Gastrocnemius medialis (tissue), 4 donors: ENCODE measurements around the gene ACOD1. TPM values are rescaled to one million over a fixed set of nuclear protein-coding genes. Genes with fewer than 3 reads are reported as not detected.
A peak's percentile ranks its signal among the peaks of the same experiment; 100 is the strongest.
"Not testable (repeated sequence)": the region's sequence is repeated elsewhere in the genome, so short reads cannot be mapped to it uniquely, and the experiment has no call there.

Experiments
- ATAC-seq, 2 donors: fragments of 150-250 bp; one replicate each; pipeline ENCODE4 v1.9.1; 2016
- DNase-seq, 2 donors: peaks; one replicate each; pipeline ENCODE4 v3.0.0-alpha.2; 2019
- H3K27ac ChIP-seq, 4 donors: fragments of 200-600 bp; sonication (generic); 1 replicate in 1 of 4; 2 replicates in 3 of 4; pipeline ENCODE4 v1.5.1; 2016 to 2018; ENCODE audit warnings: mild to moderate bottlenecking in 2 of 4, moderate library complexity in 1 of 4
- H3K27me3 ChIP-seq, 3 donors: fragments of 200-600 bp; sonication (generic) in 2 of 3; 1 replicate in 1 of 3; 2 replicates in 2 of 3; pipeline versions ENCODE4 v1.5.1 to v1.6.0; 2016 to 2019; ENCODE audit warnings: mild to moderate bottlenecking in 1 of 3, moderate library complexity in 1 of 3
- H3K36me3 ChIP-seq, 2 donors: fragments of 200-600 bp; sonication (generic) in 1 of 2; one replicate each; pipeline ENCODE4 v1.5.1; 2017 to 2018
- H3K4me1 ChIP-seq, 2 donors: fragments of 200-600 bp; sonication (generic) in 1 of 2; one replicate each; pipeline ENCODE4 v1.5.1; 2016 to 2017; ENCODE audit warnings: mild to moderate bottlenecking in 2 of 2
- H3K4me3 ChIP-seq, 4 donors: fragments of 200-600 bp; sonication (generic) in 3 of 4; 1 replicate in 1 of 4; 2 replicates in 3 of 4; pipeline ENCODE4 v1.5.1; 2016 to 2019; ENCODE audit warnings: mild to moderate bottlenecking in 2 of 4
- H3K9me3 ChIP-seq, 3 donors: fragments of 200-600 bp; sonication (generic) in 2 of 3; 1 replicate in 1 of 3; 2 replicates in 2 of 3; pipeline ENCODE4 v1.5.1; 2016 to 2019
- POLR2A ChIP-seq, 2 donors: fragments of 450-650 bp; IDR thresholded peaks; one replicate each; pipeline ENCODE4 v1.6.1; 2017; ENCODE audit warnings: antibody characterized with exemption in 2 of 2, mild to moderate bottlenecking in 2 of 2, moderate library complexity in 2 of 2
- in situ Hi-C, 4 donors: fragments of 200-750 bp; cut with MboI; loops; one replicate each; pipeline versions ENCODE4 v1.15.0 to v1.8.0; 2017; ENCODE audit warnings: low sequenced_read_pairs in 4 of 4
- intact Hi-C: fragments of 100-400 bp; cut with DNase I; formaldehyde crosslinking; loops from one replicate; pipeline ENCODE4 v1.15.1; 2023; ENCODE audit warnings: low total_unique reads
- total RNA-seq, 4 donors: library from RNA; depleted of rRNA; stranded (reverse); fragments of >200 nt; gene quantifications; one replicate each; pipeline versions ENCODE4 v1.1.0 to v1.2.3, GENCODE V29; 2016
- TF ChIP-seq, protein P1 (sequence below), 5 experiments: fragments of 450-650 bp in 3 of 5; fragments of 200-600 bp in 2 of 5; sonication (generic) in 2 of 5; IDR thresholded peaks in 4 of 5; conservative IDR thresholded peaks in 1 of 5; 1 replicate in 4 of 5; 2 replicates in 1 of 5; pipeline ENCODE4 v1.5.1; 2016 to 2019; ENCODE audit warnings: antibody characterized with exemption in 5 of 5, mild to moderate bottlenecking in 3 of 5, moderate library complexity in 3 of 5

The ACOD1 gene
- total RNA-seq, 4 donors from 2014 or later: not detected

GRCh38 chr13:76955193-76955592 is 6.9 kb downstream of the ACOD1 start:
- H3K9me3 ChIP-seq: no peaks in the 10 kb centered on the region
- no peaks in the 10 kb centered on the region for H3K4me1 ChIP-seq
- H3K27ac ChIP-seq: no peak overlapping the region
- H3K36me3 ChIP-seq: no peaks in the 10 kb centered on the region
- no peak overlapping the region for H3K4me3 ChIP-seq
- H3K27me3 ChIP-seq: no peaks in the 10 kb centered on the region
- intact Hi-C loops: no loop called here
- no peak for ATAC-seq
- in situ Hi-C loops: no loop called here
- TF ChIP-seq, protein P1, sequence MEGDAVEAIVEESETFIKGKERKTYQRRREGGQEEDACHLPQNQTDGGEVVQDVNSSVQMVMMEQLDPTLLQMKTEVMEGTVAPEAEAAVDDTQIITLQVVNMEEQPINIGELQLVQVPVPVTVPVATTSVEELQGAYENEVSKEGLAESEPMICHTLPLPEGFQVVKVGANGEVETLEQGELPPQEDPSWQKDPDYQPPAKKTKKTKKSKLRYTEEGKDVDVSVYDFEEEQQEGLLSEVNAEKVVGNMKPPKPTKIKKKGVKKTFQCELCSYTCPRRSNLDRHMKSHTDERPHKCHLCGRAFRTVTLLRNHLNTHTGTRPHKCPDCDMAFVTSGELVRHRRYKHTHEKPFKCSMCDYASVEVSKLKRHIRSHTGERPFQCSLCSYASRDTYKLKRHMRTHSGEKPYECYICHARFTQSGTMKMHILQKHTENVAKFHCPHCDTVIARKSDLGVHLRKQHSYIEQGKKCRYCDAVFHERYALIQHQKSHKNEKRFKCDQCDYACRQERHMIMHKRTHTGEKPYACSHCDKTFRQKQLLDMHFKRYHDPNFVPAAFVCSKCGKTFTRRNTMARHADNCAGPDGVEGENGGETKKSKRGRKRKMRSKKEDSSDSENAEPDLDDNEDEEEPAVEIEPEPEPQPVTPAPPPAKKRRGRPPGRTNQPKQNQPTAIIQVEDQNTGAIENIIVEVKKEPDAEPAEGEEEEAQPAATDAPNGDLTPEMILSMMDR (IDR thresholded peaks at IDR 0.05 in 4 of 5, conservative IDR thresholded peaks at IDR 0.05 in 1 of 5): no peak
- TF ChIP-seq POLR2A (IDR thresholded peaks at IDR 0.05): no peak
- DNase-seq: no peak

GRCh38 chr13:76955661-76956060 is 7.3 kb downstream of the ACOD1 start:
- no peaks in the 10 kb centered on the region for H3K36me3 ChIP-seq
- intact Hi-C loops: no loop called here
- no peak for TF ChIP-seq POLR2A (IDR thresholded peaks at IDR 0.05)
- TF ChIP-seq, protein P1 (IDR thresholded peaks at IDR 0.05 in 4 of 5, conservative IDR thresholded peaks at IDR 0.05 in 1 of 5): no peak
- H3K4me3 ChIP-seq: no peak overlapping the region
- ATAC-seq: no peak
- H3K9me3 ChIP-seq: no peaks in the 10 kb centered on the region
- no peak overlapping the region for H3K27ac ChIP-seq
- H3K4me1 ChIP-seq: no peaks in the 10 kb centered on the region
- in situ Hi-C loops: no loop called here
- DNase-seq: no peak
- no peaks in the 10 kb centered on the region for H3K27me3 ChIP-seq

DNA sequence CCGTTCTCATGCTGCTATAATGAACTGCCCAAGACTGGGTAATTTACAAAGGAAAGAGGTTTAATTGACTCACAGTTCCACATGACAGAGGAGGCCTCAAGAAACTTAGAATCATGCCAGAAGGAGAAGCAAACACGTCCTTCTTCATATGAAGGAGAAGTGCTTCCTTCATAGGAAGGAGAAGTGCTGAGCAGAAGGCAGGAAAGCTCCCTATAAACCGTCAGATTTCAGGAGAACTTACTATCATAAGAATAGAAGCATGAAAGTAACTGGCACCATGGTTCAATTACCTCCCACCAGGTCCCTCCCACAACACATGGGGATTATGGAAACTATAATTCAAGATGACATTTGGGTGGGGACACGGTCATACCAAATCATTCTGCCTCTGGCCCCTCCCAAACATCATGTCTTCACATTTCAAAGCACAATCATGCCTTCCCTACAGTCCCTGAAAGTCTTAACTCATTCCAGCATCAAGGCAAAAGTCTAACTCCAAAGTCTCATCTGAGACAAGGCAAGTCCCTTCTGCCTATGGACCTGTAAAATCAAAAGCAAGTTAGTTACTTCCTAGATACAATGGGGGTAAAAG is 10.6 kb downstream of the ACOD1 start:
- no peak for DNase-seq
- Histone ChIP-seq H3K9me3 (no peaks in the 10 kb centered on the region), H3K4me3 (no peak overlapping the region), H3K4me1 (no peaks in the 10 kb centered on the region), H3K36me3 (no peaks in the 10 kb centered on the region), H3K27me3 (no peaks in the 10 kb centered on the region), H3K27ac (no peak overlapping the region)
- in situ Hi-C loops (no loop called here), intact Hi-C loops (no loop called here)
- no peak for ATAC-seq
- TF ChIP-seq, protein P1 (IDR thresholded peaks at IDR 0.05 in 4 of 5, conservative IDR thresholded peaks at IDR 0.05 in 1 of 5): no peak
- no peak for TF ChIP-seq POLR2A (IDR thresholded peaks at IDR 0.05)

GRCh38 chr13:76959734-76960133 is 11.4 kb downstream of the ACOD1 start:
- H3K27me3 ChIP-seq, H3K9me3 ChIP-seq, intact Hi-C loops, H3K36me3 ChIP-seq, H3K27ac ChIP-seq, in situ Hi-C loops, DNase-seq, H3K4me1 ChIP-seq, H3K4me3 ChIP-seq, ATAC-seq: not testable (repeated sequence)

DNA sequence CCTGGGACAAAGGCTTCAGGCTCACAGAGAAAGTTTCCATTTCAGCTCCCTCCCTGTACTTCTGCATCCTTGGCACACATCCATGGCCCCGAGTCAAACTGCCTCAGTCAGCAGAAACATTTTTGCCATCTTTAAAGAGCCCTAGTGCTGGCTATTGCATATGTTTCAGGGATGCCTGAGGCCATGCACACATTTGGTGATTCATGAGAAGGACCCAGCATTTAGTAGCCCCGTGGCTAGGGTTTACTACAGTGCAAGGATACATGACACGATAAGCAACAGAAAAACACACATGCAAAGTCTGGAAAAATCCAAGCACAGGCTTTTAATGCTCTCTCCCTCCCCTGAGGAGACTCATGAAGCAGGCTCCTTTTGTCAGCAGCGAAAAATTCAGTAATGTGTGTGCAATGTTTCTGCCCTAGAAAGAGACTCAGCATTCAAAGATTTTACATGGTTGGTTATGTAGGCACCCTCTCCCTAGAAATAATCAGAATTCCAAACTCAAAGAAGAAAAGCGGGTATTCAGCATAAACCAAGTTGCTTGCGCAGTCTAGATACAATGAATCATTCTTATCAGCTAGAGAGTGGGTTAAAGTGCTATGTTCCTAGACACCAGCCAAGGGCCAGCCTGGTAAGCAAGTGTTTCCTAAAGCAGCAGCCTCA is 17.6 kb downstream of the ACOD1 start:
- intact Hi-C loops: no loop called here
- H3K4me1 ChIP-seq: no peaks in the 10 kb centered on the region
- no peaks in the 10 kb centered on the region for H3K27me3 ChIP-seq
- no peak overlapping the region for H3K4me3 ChIP-seq
- no peaks in the 10 kb centered on the region for H3K9me3 ChIP-seq
- no peak for ATAC-seq
- DNase-seq: peak; percentile 6 to 16
- H3K27ac ChIP-seq: no peak overlapping the region
- H3K36me3 ChIP-seq: no peaks in the 10 kb centered on the region
- TF ChIP-seq POLR2A (IDR thresholded peaks at IDR 0.05): no peak
- TF ChIP-seq, protein P1 (IDR thresholded peaks at IDR 0.05 in 4 of 5, conservative IDR thresholded peaks at IDR 0.05 in 1 of 5): no peak
- in situ Hi-C loops: no loop called here
